ENCODE measurements around the gene ATP8A2. TPM values are rescaled to one million over a fixed set of nuclear protein-coding genes. Genes with fewer than 3 reads are reported as not detected.

Gene ATP8A2
- total RNA-seq, 1 experiment from 2014 or later, result 5.2 TPM

DNA sequence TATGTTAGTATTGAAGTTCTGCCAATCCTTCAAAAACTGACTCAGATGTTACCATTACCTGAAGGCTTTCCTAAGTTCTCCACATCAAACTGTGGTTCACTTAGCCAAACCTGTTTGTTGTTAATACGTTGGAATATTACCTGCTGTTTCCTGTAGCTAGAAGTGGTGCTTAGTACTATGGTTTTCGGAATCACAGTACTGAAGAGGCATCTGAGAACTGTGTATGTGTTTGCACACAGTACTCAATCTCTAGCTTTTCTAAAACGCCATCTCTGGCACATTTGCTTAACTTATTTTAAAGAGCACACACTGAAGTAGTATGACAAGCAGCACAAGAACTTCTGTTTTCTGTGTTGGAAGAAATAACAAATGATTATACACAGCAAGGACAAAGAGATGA lies 431.9 kb downstream of the ATP8A2 start (continued):
- TF ChIP-seq ZNF396 (CRISPR knock-in tag; IDR thresholded peaks at IDR 0.05; ENCODE audit: borderline replicate concordance) (no peak), ATF1 (CRISPR knock-in tag; IDR thresholded peaks at IDR 0.05) (no peak), NFATC4 (CRISPR knock-in tag; IDR thresholded peaks at IDR 0.05) (no peak), ZBTB21 (CRISPR knock-in tag; IDR thresholded peaks at IDR 0.05; ENCODE audit: borderline replicate concordance) (no peak), SMAD3 (CRISPR knock-in tag; IDR thresholded peaks at IDR 0.05; ENCODE audit: borderline replicate concordance) (no peak)
- TF ChIP-seq, protein P1, sequence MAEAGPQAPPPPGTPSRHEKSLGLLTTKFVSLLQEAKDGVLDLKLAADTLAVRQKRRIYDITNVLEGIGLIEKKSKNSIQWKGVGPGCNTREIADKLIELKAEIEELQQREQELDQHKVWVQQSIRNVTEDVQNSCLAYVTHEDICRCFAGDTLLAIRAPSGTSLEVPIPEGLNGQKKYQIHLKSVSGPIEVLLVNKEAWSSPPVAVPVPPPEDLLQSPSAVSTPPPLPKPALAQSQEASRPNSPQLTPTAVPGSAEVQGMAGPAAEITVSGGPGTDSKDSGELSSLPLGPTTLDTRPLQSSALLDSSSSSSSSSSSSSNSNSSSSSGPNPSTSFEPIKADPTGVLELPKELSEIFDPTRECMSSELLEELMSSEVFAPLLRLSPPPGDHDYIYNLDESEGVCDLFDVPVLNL (CRISPR knock-in tag; IDR thresholded peaks at IDR 0.05; ENCODE audit: borderline replicate concordance, low read depth), result no peak

- TF ChIP-seq, protein P2, sequence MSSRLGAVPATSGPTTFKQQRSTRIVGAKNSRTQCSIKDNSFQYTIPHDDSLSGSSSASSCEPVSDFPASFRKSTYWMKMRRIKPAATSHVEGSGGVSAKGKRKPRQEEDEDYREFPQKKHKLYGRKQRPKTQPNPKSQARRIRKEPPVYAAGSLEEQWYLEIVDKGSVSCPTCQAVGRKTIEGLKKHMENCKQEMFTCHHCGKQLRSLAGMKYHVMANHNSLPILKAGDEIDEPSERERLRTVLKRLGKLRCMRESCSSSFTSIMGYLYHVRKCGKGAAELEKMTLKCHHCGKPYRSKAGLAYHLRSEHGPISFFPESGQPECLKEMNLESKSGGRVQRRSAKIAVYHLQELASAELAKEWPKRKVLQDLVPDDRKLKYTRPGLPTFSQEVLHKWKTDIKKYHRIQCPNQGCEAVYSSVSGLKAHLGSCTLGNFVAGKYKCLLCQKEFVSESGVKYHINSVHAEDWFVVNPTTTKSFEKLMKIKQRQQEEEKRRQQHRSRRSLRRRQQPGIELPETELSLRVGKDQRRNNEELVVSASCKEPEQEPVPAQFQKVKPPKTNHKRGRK (CRISPR knock-in tag; IDR thresholded peaks at IDR 0.05; ENCODE audit: borderline replicate concordance), result no peak
- TF ChIP-seq ZMAT4 (CRISPR knock-in tag; IDR thresholded peaks at IDR 0.05), result no peak
- TF ChIP-seq ZNF219 (CRISPR knock-in tag; IDR thresholded peaks at IDR 0.05; ENCODE audit: borderline replicate concordance), result no peak
- TF ChIP-seq NFE2L1 (CRISPR knock-in tag; IDR thresholded peaks at IDR 0.05), result no peak
- TF ChIP-seq ZNF121 (CRISPR knock-in tag; IDR thresholded peaks at IDR 0.05), result no peak
- no peak for TF ChIP-seq ZNF423 (CRISPR knock-in tag; IDR thresholded peaks at IDR 0.05)
- no peak for TF ChIP-seq CREB1 (CRISPR knock-in tag; IDR thresholded peaks at IDR 0.05)
- TF ChIP-seq ZBTB43 (CRISPR knock-in tag; IDR thresholded peaks at IDR 0.05), result no peak
- no peak for TF ChIP-seq SP1 (CRISPR knock-in tag; conservative IDR thresholded peaks at IDR 0.05)
- no peak for TF ChIP-seq KAT7 (CRISPR knock-in tag; IDR thresholded peaks at IDR 0.05; ENCODE audit: borderline replicate concordance)
- no peak for TF ChIP-seq RORB (CRISPR knock-in tag; IDR thresholded peaks at IDR 0.05)
- no peaks in the 10 kb centered on the region for H3K36me3 Mint-ChIP-seq
- H3K4me3 Mint-ChIP-seq, result no peak overlapping the region
- ChIA-PET CTCF (no interaction called here), POLR2A (no interaction called here)
- DNase-seq (ENCODE audit: low spot score) (no peak), ATAC-seq (no peak)
- H3K27ac Mint-ChIP-seq, result no peak overlapping the region
- no peaks in the 10 kb centered on the region for H3K27me3 Mint-ChIP-seq (ENCODE audit: low read depth)
- no peaks in the 10 kb centered on the region for H3K4me1 Mint-ChIP-seq
- peaks cover under 1% of the 10 kb centered on the region for H3K9me3 Mint-ChIP-seq
These were observed 434.6 kb downstream of the ATP8A2 start for GRCh38 chr13:25806264-25806974.

GRCh38 chr13:25807562-25807961 lies 435.8 kb downstream of the ATP8A2 start:
- ChIA-PET POLR2A (no interaction called here), CTCF (no interaction called here)
- ATAC-seq (no peak), DNase-seq (ENCODE audit: low spot score) (no peak)
- TF ChIP-seq, protein P3, sequence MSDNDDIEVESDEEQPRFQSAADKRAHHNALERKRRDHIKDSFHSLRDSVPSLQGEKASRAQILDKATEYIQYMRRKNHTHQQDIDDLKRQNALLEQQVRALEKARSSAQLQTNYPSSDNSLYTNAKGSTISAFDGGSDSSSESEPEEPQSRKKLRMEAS (CRISPR knock-in tag; IDR thresholded peaks at IDR 0.05), result no peak
- no peak for TF ChIP-seq ZBTB21 (CRISPR knock-in tag; IDR thresholded peaks at IDR 0.05; ENCODE audit: borderline replicate concordance)
- TF ChIP-seq ZNF396 (CRISPR knock-in tag; IDR thresholded peaks at IDR 0.05; ENCODE audit: borderline replicate concordance), result no peak
- no peak for TF ChIP-seq SP1 (CRISPR knock-in tag; conservative IDR thresholded peaks at IDR 0.05)
- no peak for TF ChIP-seq TCF7 (CRISPR knock-in tag; IDR thresholded peaks at IDR 0.05; ENCODE audit: low read depth)
- TF ChIP-seq CREB1 (CRISPR knock-in tag; IDR thresholded peaks at IDR 0.05), result no peak
- H3K36me3 Mint-ChIP-seq, result peaks cover 5% of the 10 kb centered on the region
- H3K4me3 Mint-ChIP-seq, result no peak overlapping the region
- no peaks in the 10 kb centered on the region for H3K27me3 Mint-ChIP-seq (ENCODE audit: low read depth)
- H3K4me1 Mint-ChIP-seq, result no peaks in the 10 kb centered on the region
- peaks cover 10% of the 10 kb centered on the region for H3K9me3 Mint-ChIP-seq
- no peak overlapping the region for H3K27ac Mint-ChIP-seq

Data from WTC11 (cell line).